Germinal center (tissue), 1 donor: ENCODE measurements around the gene HS3ST5.

ENCODE experiments used
- DNase-seq: peaks from one replicate; pipeline ENCODE4 v3.0.0; 2012; ENCODE audit warnings: mixed read lengths, low spot score

Gene HS3ST5

DNA sequence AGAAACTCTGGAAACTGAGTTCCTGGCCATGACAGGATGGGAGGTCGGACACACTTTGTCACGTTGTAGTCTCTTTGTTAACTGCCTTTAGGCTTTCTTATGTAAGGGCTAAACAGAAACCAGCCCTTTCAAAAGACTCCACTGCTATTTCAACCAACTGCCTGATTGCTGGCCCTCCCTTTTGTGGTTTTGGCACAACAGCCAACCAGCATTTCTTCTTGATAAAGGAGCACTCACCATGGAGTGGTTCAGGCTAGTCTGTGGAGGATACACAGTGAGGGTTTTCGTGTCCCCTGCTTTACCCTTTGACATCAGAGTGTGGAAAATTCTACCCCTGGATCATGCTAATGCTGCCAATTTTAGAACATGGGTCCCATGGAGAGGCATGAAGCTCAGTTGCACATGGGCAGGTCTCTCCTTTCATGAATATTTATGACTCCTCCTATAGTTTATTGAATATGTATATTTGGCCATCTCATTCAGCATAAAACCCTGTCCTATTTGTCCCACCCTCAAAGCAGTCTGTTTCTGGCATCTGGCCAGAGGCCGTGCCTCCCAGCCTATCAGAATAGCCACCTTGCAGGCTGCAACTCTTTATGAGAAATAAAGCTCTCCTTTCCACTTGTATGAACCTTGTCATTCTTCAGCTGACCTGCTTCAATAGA, 148.3 kb downstream of the HS3ST5 start:
- DNase-seq: no peak

DNA sequence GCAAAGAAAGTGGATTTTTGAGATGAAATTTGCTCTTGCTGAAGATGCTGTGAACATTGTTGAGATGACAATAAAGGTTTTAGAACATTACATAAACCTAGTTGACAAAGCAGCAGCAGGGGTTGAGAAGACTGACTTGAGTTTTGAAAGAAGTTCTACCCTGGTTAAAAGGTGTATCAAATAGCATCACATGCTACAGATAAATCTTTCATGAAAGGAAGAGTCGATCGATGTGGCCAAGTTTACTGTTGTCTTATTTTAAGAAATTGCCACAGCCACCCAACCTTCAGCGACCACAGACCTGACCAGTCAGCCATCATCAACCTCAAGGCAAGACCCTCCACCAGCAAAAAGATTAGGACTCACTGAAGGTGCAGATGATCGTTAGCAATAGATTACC, 155.3 kb downstream of the HS3ST5 start:
- no peak for DNase-seq

DNA sequence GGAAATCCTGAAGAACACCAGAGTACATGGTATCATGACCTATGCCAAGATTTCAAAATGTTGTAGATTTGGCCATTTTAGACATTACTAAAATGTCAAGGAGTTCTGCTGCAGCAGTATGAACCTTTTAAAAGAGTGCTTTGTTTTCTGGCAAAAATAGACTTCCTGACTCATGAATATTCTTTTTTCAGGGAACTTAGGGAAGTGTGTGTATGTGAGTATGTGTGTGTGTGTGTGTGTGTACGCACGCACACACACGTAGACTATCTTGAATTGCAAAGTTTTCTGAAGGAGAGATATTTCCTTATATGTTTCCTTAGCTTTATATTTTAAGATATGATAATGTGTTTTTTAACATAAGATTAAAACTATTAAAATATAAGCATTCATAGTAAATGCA, 161.2 kb downstream of the HS3ST5 start:
- no peak for DNase-seq

DNA sequence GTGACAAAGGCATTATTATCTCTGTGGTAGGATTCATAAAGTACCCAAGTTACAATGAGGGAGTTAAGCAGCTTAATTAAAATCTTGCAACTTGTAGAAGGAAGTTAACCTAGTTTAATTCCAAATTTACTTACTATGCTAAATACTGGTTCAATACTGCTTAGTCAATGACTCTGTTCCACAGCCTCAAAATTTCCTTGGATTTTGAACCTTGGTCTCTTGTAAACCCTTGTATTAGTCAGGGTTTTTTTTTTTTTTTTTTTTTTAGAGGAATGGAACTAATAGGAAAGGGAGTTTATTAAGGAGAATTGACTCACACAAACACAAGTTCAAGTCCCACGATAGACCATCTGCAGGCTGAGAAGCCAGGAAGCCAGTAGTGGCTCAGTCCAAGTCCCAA, 163.4 kb downstream of the HS3ST5 start:
- DNase-seq: no peak

DNA sequence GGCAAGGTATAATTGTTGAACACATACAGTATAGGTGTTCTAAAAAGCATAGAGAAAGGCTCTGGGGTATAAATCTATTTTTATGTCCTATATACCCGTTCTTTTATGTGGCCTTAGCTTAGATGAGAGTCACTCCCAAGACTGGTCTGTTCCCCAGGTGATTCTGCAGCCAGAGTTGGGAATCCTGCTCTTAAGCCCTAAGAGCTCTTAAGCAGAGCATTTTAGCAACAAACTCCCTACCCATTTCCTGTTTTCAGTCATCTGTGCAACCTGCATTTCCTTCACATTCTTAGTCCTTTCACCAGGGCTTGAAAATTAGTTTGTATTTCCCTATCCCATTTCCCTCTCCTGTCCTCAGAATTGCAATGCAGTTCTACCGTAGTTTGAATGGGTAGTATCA, 166.1 kb downstream of the HS3ST5 start:
- no peak for DNase-seq

DNA sequence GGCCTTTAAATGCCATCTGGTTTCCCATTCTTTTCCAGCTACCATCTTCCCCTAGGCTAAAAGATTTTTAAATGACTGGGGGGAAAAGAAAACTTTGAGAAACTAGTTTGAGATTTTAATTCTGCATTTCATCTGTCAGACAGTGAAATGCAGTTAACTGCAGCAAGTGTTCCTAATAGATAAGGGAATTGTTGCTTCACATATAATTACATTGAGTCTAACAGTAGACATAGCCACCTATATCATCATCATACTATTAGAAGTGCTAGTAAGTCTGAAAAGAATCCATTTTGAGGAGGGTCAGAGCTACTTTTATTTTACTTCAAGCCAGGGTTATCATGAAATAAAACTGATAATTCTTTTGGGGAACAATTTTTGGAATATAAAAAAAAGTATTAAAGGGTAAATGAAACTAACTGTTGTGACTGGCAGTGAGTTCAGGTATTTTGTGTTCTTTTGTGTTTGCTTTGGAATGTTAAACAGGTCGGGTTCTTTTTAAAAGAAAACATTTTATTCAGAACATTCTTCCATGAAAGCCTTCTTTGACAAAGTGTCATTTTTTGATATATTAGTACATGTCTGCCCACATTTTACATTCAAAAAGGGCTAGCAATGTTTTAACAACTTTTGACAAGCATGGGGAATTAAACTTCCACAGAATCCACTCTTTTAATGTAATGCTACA, 170.1 kb downstream of the HS3ST5 start:
- DNase-seq: no peak

DNA sequence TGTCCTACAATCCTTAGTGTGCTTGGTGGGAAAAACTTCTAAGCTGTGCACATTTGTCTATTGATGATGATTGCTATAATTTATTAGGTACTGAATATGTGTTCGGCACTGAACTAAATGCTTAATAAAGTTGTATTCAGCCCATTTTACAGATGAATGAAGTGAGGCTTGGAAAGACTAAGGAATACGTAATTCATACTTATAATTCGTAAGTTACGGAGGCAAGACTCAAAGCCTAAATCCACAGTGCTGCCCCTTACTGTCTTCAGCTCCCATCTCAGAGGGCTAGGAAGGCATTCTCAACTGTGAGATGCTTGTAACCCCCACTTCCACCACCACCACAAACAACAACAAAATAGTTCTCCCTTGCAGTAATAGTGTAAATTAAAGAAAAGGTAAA, 171.3 kb downstream of the HS3ST5 start:
- DNase-seq: no peak

DNA sequence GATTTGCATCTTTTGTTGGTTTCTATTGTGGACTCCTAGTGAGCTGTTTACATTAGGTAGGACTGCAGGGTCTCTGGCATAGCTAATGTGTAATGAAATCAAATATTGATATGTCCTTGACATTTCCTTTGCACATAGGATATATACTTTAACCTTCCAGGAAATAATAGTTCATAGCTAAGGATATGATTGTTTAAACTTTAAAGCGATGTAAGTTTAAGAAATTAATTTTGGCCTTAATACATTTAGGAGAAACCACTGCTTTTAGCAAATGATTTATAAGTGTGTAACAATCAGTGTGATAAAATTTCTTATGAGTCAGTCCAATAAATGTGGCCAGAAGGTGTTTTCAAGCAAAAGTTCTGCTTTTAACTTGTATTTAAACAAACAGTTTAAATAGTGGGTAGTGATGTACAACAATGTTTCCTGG, 171.8 kb downstream of the HS3ST5 start:
- no peak for DNase-seq

DNA sequence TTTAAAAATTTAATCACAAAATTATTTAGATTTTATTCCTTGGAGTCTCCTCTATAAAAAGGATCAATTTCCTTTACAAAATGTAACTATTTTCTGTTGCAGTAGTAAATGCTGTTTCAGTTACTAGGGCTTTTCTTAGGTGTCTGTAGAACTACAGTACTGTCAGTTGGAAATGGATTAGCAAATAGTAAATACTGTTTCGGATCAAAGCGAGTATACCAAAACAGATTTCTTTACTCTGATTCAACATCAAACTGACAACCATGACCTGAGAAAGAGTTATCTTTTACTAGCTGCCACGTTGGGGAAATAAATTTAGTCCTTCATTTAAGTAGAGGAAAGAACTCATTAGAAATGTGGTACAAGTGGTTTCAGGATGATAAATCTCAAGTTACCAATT, 172.5 kb downstream of the HS3ST5 start:
- no peak for DNase-seq

DNA sequence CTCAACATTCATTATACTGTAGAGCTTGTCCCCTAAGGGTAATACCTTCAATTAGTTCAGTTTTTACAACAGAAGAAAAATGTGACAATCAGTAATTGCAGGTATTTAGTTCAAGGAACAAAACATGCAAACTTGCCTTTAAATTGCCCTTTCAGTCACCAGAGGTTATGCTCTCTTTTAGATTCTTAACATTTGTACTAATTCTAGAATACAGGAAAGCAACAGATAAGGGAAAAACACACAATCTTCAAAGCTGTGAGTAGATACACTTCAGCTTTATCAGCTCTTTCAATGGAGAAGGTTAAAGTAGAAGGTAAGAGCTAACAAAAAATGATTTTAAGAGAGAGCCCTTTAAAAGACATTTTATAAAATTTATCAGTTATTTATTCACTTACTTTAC, 173.1 kb downstream of the HS3ST5 start:
- no peak for DNase-seq

DNA sequence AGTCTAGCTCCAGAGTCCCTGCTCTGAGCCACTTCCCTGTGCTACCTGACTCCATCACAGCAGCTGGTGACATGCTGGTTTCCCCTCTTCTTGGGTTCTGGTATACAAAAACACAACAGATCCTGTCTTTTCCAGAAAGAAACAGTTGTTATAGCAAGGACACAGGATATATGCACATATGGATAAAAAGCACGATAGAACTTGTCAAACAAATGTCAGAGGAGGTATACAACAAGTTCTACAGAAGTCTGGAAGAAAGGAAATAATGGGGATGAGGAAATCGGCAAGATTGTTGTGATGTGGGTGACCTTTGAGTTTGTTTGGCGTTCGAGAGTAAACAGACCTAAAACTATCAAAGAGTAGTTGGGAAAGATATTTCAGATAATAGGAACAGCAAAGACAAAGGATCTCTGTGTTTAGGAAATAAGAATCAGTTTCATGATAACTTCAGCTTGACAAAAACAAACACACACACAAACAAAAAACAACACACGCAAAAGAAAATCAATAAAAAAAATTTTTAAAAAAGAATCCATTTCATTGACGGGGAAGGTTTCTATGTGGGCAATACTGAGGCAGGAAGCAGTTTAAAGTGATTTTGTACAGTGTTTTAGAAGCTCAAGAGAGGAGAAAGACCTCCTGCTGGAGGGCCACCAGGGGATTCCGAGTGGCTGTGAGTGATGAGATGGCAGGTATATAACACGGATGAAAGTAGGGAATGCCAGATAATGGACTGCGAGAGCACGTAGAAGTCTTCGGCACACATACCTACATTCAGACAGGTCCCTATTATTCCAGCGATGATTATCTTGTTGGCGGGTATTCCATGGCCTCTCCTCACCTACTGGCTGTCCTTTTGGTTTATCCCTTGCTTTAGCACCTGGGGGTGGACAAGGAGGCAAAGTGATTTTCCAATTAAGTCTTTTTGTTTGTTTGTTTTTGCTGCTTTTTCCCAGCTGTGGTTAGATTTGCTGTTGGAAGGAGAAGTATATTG, 174.9 kb downstream of the HS3ST5 start:
- no peak for DNase-seq

DNA sequence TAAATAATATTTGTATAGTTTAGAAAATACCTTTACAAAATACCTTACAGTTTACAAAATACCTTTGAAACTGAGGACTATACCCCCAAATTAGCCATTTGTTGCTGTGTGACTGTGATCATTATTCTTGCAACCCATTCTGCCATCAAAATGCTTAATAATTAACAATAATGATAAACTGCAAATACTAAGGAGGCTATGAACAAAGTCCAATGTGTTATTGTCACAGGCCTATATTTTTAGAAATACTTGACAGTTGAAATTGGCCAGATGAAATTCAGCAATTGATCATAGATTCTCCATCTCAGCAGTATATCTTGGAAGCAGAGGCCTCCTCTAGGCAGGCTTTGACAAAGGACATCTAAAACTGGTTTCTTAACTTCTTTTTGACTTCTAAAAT, 178.6 kb downstream of the HS3ST5 start:
- DNase-seq: no peak

DNA sequence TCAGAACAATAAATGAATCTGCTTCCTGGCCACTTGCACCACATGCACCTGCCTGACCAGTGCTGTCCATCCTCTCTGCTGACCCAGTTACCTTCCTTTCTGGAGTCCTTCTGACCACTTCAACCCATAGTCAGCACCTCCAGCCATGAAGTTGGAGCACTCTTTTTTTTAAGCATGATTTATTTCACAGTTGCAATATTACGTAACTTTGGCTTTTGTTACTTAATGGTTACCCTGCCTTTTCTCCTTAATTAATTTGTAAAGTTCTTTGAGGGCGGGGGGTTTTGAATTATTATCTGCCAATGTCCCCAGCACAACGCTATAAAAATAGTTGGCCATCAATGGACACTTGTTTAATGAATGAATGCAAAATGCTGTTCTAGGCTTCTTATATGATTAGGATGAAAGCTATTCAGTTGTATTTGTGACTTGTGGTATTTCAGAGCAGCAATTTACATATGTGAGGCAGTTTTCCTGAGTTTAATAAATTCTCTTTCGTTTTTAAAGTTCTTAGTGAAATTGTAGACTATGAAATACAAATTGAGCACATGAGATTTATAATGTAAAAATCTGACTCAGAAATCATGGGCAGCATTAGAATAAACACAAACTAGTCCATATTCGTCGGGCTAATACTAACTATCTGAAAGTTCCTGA, 180.0 kb downstream of the HS3ST5 start:
- DNase-seq: no peak

DNA sequence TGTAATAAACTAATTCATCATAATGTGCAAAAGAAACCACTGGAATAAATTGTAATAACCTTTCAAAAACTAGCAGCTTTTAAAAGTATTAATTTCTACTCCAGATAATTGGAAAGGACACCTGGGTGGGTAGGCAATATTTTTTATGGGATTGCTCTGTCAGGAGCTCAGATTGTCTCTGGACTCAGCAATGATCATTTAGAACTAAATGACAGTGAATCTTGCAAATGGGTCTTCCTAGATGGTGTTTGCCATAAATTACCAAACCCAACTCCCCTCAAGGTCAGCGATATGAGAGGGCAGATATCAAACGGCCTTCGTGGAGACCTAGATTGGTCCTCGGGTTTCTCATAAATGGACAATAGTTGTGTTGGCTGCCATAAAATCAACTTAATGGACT, 181.9 kb downstream of the HS3ST5 start:
- DNase-seq: no peak

DNA sequence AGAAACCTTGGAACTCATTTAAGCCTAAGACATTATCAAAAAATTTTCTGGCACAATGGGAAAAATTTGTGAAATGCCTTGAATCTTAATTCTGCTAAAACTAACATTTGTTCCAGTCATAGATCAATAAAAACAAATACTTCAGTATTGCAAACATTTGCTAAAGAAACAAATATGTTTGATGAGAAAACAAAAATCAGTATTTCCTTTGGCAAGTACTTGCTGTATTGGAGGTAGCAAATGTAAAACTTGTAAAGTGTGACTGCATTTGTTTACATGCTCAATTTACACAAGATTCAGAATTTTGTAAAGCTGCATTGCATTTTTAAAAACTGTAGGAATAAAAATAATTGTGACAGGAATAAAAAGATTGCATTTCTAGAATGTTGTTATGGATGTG, 183.1 kb downstream of the HS3ST5 start:
- no peak for DNase-seq

DNA sequence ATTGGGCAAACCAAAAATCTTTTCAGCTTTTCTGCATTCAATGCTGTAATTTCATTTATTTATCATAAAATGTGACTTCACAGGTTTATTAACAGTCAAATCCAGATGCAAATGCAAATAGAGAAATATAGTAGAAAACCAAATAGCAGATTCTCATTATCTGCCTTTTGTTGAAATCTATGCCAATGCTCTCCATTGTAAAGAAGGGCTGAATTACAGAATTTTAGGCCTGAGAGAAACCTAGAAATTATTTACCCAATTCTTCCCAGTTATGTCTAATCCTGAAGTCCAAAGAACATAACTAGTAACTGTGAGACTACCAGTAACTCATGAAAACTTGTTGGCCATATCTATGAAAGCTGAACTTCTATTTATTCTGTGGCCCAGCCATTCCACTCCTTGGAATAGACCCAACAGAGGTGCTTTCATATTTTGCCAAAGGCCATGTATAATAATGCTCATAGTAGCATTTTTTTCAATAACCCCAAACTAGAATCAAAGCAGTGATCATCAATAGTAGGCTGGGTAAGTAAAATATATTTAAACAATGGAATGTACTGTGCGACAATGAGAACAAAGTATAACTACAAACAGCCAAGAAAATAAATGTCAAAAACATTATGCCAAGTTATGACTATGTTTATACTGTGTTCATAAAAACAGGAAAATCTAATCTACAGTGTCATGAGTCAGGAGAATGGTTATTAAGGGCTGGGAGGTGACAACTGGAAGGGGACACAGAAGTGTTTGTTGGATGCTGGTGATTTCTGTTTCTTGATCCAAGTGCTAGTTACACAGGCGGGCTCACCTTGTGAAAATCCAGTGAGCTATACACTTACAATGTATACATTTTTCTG, 183.8 kb downstream of the HS3ST5 start:
- DNase-seq: no peak

DNA sequence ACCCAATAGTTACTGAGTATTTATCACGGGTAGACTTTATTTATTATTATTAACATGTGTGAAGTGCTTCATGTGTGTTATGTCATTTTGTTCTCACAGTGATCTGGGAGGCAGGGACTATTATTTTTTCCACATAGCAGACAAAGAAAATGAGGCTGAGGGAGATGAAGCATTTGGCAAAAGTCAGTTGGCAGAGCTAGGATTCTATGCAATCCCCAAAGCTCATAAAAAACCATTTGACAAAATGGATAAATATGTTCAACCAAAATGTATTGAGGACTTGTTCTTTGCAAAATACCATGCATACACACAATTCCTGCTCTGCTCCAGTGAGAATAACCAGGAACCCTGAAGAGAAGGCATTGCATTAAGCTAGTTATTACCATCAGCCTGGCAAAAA, 184.4 kb downstream of the HS3ST5 start:
- no peak for DNase-seq

DNA sequence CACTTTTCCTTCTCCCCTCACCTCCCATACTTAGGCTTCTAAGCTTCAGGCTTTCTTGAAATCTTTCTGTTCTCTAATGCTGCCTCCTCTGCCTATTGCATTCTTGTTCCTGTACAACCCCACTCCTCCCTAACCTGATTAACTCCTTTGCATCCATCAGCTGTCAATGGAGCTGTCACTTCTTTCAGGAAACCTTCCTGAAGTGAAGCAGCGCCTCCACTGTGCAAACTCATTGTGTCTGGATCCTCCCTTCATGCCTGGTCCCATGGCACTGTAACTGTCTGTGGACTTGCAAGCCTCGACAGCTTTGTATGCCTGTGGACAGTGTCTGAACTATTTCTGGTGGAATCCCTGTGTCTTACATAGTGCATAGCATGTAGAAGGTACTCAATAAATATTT, 185.0 kb downstream of the HS3ST5 start:
- DNase-seq: no peak

DNA sequence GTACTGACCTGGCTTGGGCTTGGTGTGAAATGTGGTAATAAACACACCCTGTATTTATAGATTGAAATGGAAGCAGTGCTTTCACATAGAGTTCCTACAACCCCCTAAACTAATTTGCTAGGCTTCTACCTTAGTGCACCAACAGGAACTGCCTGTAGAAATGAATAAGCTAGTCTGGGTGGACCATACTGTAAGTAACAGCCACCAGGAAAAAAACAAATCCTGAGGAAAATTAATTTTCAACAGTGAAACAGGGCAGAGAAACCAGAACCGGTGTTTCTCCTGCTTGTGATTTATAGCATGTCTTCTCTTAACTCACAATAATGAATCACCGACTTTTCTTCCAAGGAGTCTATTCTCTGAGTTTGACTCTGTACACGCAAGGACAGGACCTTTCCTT, 187.1 kb downstream of the HS3ST5 start:
- DNase-seq: no peak

DNA sequence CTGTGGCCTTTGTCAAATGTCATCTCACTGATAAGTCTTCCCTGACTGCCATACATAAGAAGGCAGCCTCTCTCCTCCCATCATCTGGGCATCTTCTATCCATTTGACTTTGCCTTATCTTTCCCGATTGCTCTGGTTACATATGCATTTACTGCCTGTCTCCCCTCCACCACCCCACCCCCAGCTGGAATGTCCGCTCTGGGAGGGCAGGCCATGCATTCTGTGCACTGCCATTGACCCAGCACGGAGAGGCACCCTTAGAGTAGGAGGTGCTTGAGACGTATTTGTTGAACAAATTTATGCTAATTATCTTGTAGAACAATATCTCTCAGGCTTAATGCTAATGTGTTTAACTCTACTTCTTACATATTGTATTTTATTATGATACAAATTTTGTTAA, 188.0 kb downstream of the HS3ST5 start:
- no peak for DNase-seq

DNA sequence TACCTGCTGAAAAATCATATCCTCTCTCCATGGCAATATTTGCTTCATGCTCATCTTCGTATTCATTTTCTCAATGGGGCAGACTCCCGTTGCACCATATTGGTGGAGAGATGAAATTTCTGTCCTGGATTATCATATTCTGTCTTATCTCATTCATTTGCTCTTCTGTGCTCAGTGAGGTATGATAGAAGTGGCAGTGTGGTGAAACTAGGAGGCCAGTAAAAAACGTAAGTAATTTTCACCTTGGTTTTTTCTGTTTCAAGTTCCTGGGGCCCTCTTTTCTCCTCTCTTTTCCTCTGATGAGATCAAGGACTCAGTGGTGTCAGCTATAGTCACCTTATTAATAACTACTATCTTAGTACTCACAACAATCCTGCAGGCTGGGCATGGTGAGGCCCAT, 189.4 kb downstream of the HS3ST5 start:
- no peak for DNase-seq
